Lower lobe of right lung (tissue), 2 donors: Measurements from ENCODE around the gene PRR14. TPM values are rescaled to one million over a fixed set of nuclear protein-coding genes. Genes with fewer than 3 reads are reported as not detected.

Experiments used
- ATAC-seq, 2 donors: fragments of 200-7000 bp; cut with Tn5 transposase; one replicate each; pipeline ENCODE4 v1.9.1; 2020 to 2022; ENCODE audit warnings: mild to moderate bottlenecking in 2 of 2, moderate library complexity in 2 of 2
- DNase-seq: peaks from one replicate; pipeline ENCODE4 v3.0.0-alpha.2; 2020
- H3K27ac ChIP-seq: fragments of 200-600 bp; one replicate; pipeline ENCODE4 v1.8.0; 2022
- H3K27me3 ChIP-seq: fragments of 200-600 bp; one replicate; pipeline ENCODE4 v1.8.0; 2022; ENCODE audit warnings: low read depth
- H3K36me3 ChIP-seq: fragments of 200-600 bp; one replicate; pipeline ENCODE4 v1.8.0; 2022; ENCODE audit warnings: mild to moderate bottlenecking
- H3K4me1 ChIP-seq: fragments of 200-600 bp; one replicate; pipeline ENCODE4 v1.8.0; 2022
- H3K4me3 ChIP-seq: fragments of 200-600 bp; one replicate; pipeline ENCODE4 v1.8.0; 2022; ENCODE audit warnings: mild to moderate bottlenecking
- H3K9me3 ChIP-seq: fragments of 200-600 bp; one replicate; pipeline ENCODE4 v1.8.0; 2022
- intact Hi-C: fragments of 100-400 bp; cut with DNase I; formaldehyde crosslinking; loops from one replicate; pipeline ENCODE4 v1.11.0; 2022
- total RNA-seq: library from RNA; stranded (reverse); fragmentation: NEBNext Ultra II Directional; extraction: Animal tissue kit (Norgen Biotek cat#: 25700); gene quantifications from one replicate; pipeline ENCODE4 v1.2.1, GENCODE V29; 2021
- TF ChIP-seq, protein P1 (sequence below): fragments of 200-600 bp; IDR thresholded peaks from one replicate; pipeline ENCODE4 v1.8.0; 2022; ENCODE audit warnings: antibody characterized with exemption, mild to moderate bottlenecking
- donor health status: DM: no; HTN: yes; CAD: no; lungs with severe emphysema.

The PRR14 gene
- total RNA-seq, 1 donor from 2014 or later: 46.3 TPM

DNA sequence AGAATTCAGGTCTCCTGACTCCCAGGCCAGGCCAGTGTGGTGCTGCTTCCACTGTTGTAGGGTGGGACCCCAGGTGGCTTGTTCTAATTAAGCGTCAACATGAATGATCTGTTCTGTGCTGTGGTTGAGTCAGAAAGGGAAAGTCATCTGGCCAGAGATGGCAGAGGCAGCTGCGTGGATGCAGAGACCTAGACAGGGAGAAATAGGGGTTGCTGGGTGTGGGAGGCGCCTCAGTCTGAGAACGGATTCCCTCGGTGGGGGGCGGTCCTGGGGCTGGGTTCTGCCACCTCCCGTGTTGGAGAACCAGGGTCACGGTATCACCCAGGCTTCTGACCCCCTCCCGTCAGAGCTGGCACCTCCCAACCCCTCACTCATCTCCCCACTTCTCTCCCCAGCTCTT lies 13.1 kb downstream of the PRR14 start:
- DNase-seq (no peak), ATAC-seq (no peak)
- TF ChIP-seq, protein P1, sequence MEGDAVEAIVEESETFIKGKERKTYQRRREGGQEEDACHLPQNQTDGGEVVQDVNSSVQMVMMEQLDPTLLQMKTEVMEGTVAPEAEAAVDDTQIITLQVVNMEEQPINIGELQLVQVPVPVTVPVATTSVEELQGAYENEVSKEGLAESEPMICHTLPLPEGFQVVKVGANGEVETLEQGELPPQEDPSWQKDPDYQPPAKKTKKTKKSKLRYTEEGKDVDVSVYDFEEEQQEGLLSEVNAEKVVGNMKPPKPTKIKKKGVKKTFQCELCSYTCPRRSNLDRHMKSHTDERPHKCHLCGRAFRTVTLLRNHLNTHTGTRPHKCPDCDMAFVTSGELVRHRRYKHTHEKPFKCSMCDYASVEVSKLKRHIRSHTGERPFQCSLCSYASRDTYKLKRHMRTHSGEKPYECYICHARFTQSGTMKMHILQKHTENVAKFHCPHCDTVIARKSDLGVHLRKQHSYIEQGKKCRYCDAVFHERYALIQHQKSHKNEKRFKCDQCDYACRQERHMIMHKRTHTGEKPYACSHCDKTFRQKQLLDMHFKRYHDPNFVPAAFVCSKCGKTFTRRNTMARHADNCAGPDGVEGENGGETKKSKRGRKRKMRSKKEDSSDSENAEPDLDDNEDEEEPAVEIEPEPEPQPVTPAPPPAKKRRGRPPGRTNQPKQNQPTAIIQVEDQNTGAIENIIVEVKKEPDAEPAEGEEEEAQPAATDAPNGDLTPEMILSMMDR: no peak
- intact Hi-C loops: no loop called here
- peaks cover 41% of the 10 kb centered on the region for H3K4me1 ChIP-seq
- H3K27ac ChIP-seq: no peak overlapping the region
- H3K36me3 ChIP-seq: peaks cover 82% of the 10 kb centered on the region
- H3K9me3 ChIP-seq: no peaks in the 10 kb centered on the region
- no peaks in the 10 kb centered on the region for H3K27me3 ChIP-seq
- no peak overlapping the region for H3K4me3 ChIP-seq

DNA sequence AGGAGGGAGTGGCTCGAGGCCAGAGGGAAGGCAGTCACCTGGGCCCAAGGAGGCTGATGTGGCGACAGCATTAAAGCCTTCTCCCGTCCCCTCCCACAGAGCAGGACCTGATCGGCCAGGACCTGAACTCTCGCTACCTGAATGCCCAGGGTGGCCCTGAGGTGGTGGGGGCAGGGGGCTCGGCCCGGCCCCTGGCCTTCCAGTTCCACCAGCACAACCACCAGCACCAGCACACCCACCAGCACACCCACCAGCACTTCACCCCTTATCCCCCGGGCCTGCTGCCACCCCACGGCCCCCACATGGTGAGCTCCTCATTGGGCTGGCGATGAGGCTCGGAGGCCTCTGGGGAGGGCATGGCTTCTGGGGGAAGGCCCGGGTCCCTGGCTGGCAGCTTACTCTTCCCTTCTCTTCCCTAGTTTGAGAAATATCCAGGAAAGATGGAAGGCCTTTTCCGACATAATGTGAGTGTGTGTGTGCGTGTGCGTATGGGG lies 13.9 kb downstream of the PRR14 start:
- intact Hi-C loops: no loop called here
- Histone ChIP-seq H3K27me3 (no peaks in the 10 kb centered on the region), H3K4me3 (no peak overlapping the region), H3K36me3 (peaks cover 90% of the 10 kb centered on the region), H3K4me1 (peaks cover 41% of the 10 kb centered on the region), H3K27ac (no peak overlapping the region), H3K9me3 (no peaks in the 10 kb centered on the region)
- ATAC-seq (no peak), DNase-seq (no peak)
- TF ChIP-seq, protein P1: no peak

DNA sequence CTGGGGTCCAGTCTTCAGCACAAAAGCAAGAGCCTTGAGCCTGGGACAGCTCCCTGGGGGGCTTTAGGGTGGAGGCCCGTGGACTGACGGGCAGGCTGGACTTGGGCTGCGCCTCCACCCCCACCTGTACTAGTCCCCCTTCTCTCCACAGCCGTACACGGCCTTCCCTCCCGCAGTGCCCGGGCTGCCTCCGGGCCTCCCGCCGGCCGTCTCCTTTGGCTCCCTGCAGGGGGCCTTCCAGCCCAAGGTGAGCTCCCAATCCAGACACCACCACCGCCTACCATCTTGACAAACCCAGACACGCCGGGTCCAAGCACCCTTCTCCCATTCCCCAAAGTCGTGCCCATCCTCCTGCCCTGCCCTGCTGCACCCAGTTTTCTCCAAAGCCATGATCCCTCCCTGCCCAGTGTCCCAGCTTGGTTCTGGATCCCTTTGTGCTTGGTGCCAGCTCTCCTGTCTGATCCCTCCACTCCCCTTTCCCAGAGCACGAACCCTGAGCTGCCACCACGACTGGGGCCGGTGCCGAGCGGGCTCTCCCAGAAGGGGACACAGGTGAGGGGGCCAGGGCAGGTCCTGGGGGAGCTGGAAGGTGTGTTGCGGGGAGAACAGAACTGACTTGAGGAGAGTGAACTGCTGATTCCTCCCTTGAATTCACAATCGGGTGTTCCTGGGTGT lies 14.5 kb downstream of the PRR14 start:
- Histone ChIP-seq H3K27me3 (no peaks in the 10 kb centered on the region), H3K36me3 (peaks cover 96% of the 10 kb centered on the region), H3K9me3 (no peaks in the 10 kb centered on the region), H3K27ac (no peak overlapping the region), H3K4me1 (peaks cover 37% of the 10 kb centered on the region), H3K4me3 (no peak overlapping the region)
- ATAC-seq (no peak), DNase-seq (no peak)
- TF ChIP-seq, protein P1: no peak
- intact Hi-C loops: no loop called here

DNA sequence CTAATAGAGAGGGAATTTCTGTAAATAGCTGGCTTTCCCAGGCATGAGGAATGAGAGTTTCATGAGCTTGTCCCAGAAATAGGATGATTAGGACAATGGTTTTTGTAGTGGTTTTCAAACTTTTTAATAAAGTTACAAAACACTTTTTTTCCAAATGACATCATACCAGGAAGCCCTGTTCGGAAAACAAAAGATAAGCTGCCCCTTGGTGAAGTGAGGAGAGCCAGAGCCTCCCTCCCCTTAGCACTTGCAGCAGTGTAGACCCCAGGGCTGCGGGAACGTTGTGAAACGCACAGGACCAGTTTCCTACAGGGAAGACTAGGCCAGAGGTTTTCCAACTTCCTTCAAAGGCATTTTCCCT lies 15.1 kb downstream of the PRR14 start:
- Histone ChIP-seq H3K4me1 (peaks cover 32% of the 10 kb centered on the region), H3K27ac (no peak overlapping the region), H3K27me3 (no peaks in the 10 kb centered on the region), H3K9me3 (no peaks in the 10 kb centered on the region), H3K36me3 (peaks cover 99% of the 10 kb centered on the region), H3K4me3 (no peak overlapping the region)
- DNase-seq (no peak), ATAC-seq (no peak)
- intact Hi-C loops: no loop called here
- TF ChIP-seq, protein P1: no peak

DNA sequence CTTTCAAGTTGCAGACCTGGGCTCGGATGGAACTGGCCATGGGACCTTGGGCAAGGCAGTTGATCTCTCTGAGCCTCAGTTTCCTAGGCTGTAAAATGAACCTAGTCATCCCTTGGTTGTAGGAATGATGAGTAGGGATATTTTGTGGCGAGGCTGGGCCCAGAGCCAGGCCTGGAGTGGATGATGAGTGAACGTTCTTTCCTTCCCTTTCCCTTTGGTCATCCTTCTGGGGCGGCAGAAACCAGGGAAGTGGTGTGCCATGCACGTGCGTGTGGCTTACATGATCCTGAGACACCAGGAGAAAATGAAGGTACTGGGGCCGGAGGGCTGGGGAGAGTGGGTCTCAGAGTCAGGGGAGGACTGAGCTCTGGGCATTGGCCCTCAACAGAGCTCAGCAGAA lies 15.9 kb downstream of the PRR14 start:
- peaks cover 23% of the 10 kb centered on the region for H3K4me1 ChIP-seq
- DNase-seq (no peak), ATAC-seq (no peak)
- H3K27me3 ChIP-seq: no peaks in the 10 kb centered on the region
- no peak overlapping the region for H3K4me3 ChIP-seq
- H3K9me3 ChIP-seq: no peaks in the 10 kb centered on the region
- TF ChIP-seq, protein P1: no peak
- no peak overlapping the region for H3K27ac ChIP-seq
- H3K36me3 ChIP-seq: peaks cover 95% of the 10 kb centered on the region
- intact Hi-C loops: no loop called here
